Adrenal gland (tissue), 12 donors: ENCODE results near the gene SLFNL1. TPM values are rescaled to one million over a fixed set of nuclear protein-coding genes. Genes with fewer than 3 reads are reported as not detected.

Source experiments
- DNase-seq, 7 donors: peaks; one replicate each; pipeline ENCODE4 v3.0.0-alpha.2; 2019 to 2020
- H3K27ac ChIP-seq, 5 donors: fragments of 200-600 bp; sonication (generic) in 4 of 5; 1 replicate in 3 of 5; 2 replicates in 2 of 5; pipeline versions ENCODE4 v1.5.1 to v1.8.0; 2016 to 2020; ENCODE audit warnings: mild to moderate bottlenecking in 1 of 5
- H3K27me3 ChIP-seq: fragments of 200-600 bp; 2 replicates; pipeline ENCODE4 v1.8.0; 2021
- H3K36me3 ChIP-seq, 2 donors: fragments of 200-600 bp; replicated peaks in 1 of 2; 1 replicate in 1 of 2; 2 replicates in 1 of 2; pipeline versions ENCODE4 v1.5.1 to v1.8.0; 2018 to 2022
- H3K4me1 ChIP-seq, 2 donors: fragments of 200-600 bp; replicated peaks in 1 of 2; 1 replicate in 1 of 2; 2 replicates in 1 of 2; pipeline versions ENCODE4 v1.5.1 to v1.8.0; 2018 to 2021
- H3K4me3 ChIP-seq, 4 donors: fragments of 200-600 bp; sonication (generic) in 3 of 4; one replicate each; pipeline ENCODE4 v1.5.1; 2016 to 2018
- H3K9me3 ChIP-seq, 3 donors: fragments of 200-600 bp; sonication (generic) in 1 of 3; replicated peaks in 1 of 3; 1 replicate in 2 of 3; 2 replicates in 1 of 3; pipeline versions ENCODE4 v1.5.1 to v1.8.0; 2016 to 2021
- POLR2A ChIP-seq, 2 donors: fragments of 450-650 bp; IDR thresholded peaks; one replicate each; pipeline ENCODE4 v1.6.1; 2017; ENCODE audit warnings: antibody characterized with exemption in 2 of 2, mild to moderate bottlenecking in 2 of 2, moderate library complexity in 1 of 2
- WGBS, 4 donors: extraction: QIAGEN DNeasy Blood & Tissue Kit in 2 of 4; methylation state at CpG; one replicate each; pipeline versions ENCODE4 v1.1.5 to v1.1.7; 2013 to 2017; 5-methylcytosine and 5-hydroxymethylcytosine counted together
- intact Hi-C, 2 donors: fragments of 100-400 bp; cut with DNase I; formaldehyde crosslinking; loops; one replicate each; pipeline versions ENCODE4 v1.14.1 to v1.15.0; 2022 to 2023
- polyA plus RNA-seq, 3 donors: library from polyadenylated mRNA; stranded (reverse); fragments of 200-250 nt in 2 of 3; fragments of 350-450 nt in 1 of 3; fragmentation: Illumina TruSeq in 1 of 3; extraction: RNeasy Lipid Tissue Mini Kit (QIAGEN cat#74804) in 1 of 3; gene quantifications; one replicate each; pipeline ENCODE4 v1.2.3, GENCODE V29; 2013 to 2014
- total RNA-seq, 9 donors: library from RNA; depleted of rRNA in 4 of 9; stranded (reverse); fragments of >200 nt in 4 of 9; fragments of 120-200 nt in 1 of 9; fragmentation: NEBNext Ultra II Directional in 1 of 9; extraction: Animal tissue kit (Norgen Biotek cat#: 25700) in 1 of 9; gene quantifications; one replicate each; pipeline versions ENCODE4 v1.1.0 to v1.2.4, GENCODE V29; 2013 to 2023
- TF ChIP-seq, protein P1 (sequence below), 6 experiments: fragments of 450-650 bp in 4 of 6; fragments of 200-600 bp in 2 of 6; sonication (generic) in 1 of 6; IDR thresholded peaks; 1 replicate in 5 of 6; 2 replicates in 1 of 6; pipeline versions ENCODE4 v1.5.1 to v1.8.0; 2016 to 2021; ENCODE audit warnings: antibody characterized with exemption in 6 of 6, mild to moderate bottlenecking in 2 of 6, moderate library complexity in 1 of 6
- donor health status: healthy with polysubstance abuse.
- donor health status: Bipolar disorder and iron deficiency.
- donor health status: DM: yes; HTN: yes; CAD: no.
- donor health status: DM: no; HTN: no; CAD: no.
- donor health status: DM: no; HTN: no; CAD: no.
- donor health status: DM: yes; HTN: yes; CAD: no.

The SLFNL1 gene
- total and polyA plus RNA-seq, 12 donors = 0.06 to 1.4 (median 0.26) TPM; not detected in 1

DNA sequence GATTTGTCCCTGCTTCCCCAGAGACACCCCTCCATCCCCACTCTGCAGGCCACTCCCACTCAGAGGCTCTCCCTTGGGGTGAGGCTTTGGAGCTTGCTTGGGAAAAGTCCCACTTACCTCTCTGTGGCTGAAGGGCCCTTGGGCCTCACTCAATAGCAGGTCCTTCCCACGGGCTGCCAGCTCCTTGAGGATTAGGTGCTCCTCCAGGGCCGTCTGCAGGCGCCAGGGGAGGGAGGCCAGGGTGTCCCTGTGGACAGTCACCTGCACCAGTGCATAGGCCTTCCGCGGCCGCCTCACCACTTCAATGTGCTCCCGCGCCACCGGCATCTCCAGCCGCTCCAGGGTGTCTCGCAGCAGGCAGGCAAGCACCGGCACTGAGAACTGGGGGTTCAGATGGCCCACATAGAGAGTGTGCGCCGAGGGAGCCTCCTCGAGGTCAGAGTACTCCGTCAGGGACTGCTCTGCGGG lies 1.4 kb downstream of the SLFNL1 start:
- H3K36me3 ChIP-seq = peaks cover 0 to 6% of the 10 kb centered on the region in 2 donors

DNA sequence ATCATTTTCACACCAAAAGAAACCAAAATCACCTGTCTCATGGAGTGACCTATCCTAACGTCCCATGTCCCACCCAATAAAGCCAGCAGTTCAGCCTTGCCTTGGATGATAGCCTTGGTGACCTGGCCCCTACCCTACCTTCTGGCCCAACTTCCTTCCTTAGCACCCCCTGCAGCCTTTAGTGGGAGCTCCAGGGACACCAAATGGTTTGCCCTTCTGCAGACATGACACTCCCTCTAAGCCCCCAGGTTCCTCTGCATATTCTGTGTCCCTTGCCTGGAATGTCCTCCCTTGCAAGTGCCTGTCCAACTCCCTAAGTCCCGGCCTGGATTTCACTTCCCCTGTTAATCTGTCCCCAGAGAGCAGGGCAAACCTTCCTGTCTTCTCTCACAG lies 2.2 kb downstream of the SLFNL1 start:
- no peaks in the 10 kb centered on the region for H3K27me3 ChIP-seq
- no peaks in the 10 kb centered on the region for H3K9me3 ChIP-seq
- no peak overlapping the region for H3K4me3 ChIP-seq
- peaks cover 0 to 6% of the 10 kb centered on the region in 2 donors for H3K36me3 ChIP-seq
- DNase-seq = no peak
- no peak overlapping the region for H3K27ac ChIP-seq
- no peak for TF ChIP-seq POLR2A (IDR thresholded peaks at IDR 0.05)
- TF ChIP-seq, protein P1, sequence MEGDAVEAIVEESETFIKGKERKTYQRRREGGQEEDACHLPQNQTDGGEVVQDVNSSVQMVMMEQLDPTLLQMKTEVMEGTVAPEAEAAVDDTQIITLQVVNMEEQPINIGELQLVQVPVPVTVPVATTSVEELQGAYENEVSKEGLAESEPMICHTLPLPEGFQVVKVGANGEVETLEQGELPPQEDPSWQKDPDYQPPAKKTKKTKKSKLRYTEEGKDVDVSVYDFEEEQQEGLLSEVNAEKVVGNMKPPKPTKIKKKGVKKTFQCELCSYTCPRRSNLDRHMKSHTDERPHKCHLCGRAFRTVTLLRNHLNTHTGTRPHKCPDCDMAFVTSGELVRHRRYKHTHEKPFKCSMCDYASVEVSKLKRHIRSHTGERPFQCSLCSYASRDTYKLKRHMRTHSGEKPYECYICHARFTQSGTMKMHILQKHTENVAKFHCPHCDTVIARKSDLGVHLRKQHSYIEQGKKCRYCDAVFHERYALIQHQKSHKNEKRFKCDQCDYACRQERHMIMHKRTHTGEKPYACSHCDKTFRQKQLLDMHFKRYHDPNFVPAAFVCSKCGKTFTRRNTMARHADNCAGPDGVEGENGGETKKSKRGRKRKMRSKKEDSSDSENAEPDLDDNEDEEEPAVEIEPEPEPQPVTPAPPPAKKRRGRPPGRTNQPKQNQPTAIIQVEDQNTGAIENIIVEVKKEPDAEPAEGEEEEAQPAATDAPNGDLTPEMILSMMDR (IDR thresholded peaks at IDR 0.05) = no peak
- H3K4me1 ChIP-seq = peaks cover 0 to 8% of the 10 kb centered on the region in 2 donors
- WGBS, 4 donors = 60 to 81% (median 69%) methylated on average over 2 of the region's 2 CpGs
- intact Hi-C loops = no loop called here

More for the DNA sequence above, 1.4 kb downstream of the SLFNL1 start:
- DNase-seq = no peak
- no peak overlapping the region for H3K27ac ChIP-seq
- 92 to 95% (median 93%) methylated on average over 16 to 17 of the region's 17 CpGs for WGBS, 4 donors
- no peaks in the 10 kb centered on the region for H3K9me3 ChIP-seq
- peaks cover 0 to 8% of the 10 kb centered on the region in 2 donors for H3K4me1 ChIP-seq
- no peak overlapping the region for H3K4me3 ChIP-seq
- TF ChIP-seq, protein P1 (IDR thresholded peaks at IDR 0.05) = no peak
- TF ChIP-seq POLR2A (IDR thresholded peaks at IDR 0.05) = no peak
- intact Hi-C loops = no loop called here
- H3K27me3 ChIP-seq = no peaks in the 10 kb centered on the region

DNA sequence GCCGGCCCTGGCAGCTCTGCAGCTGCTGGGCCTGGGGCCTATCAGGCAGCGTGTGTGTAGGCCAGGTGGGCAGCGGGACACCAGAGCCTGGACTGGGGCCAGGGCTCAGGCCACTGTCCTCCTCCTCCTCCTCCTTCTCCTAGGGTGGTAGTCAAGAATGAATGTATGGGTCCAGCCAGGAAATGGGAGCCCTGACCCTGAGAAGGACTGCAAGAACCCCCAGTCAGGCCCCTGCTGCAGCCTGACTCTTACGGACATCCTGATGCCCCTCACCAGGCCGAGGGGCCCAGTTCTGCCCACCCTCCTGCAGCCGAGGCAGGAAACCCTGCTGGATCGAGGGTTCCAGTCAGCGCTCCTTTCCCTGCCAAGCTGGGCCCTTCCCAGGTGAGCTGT lies 3.5 kb downstream of the SLFNL1 start:
- H3K4me3 ChIP-seq = no peak overlapping the region
- TF ChIP-seq, protein P1 (IDR thresholded peaks at IDR 0.05) = no peak
- no peak for TF ChIP-seq POLR2A (IDR thresholded peaks at IDR 0.05)
- H3K27ac ChIP-seq = no peak overlapping the region
- peaks cover 0 to 6% of the 10 kb centered on the region in 2 donors for H3K36me3 ChIP-seq
- WGBS, 4 donors = 84 to 96% (median 90%) methylated on average over 7 to 8 of the region's 8 CpGs
- H3K27me3 ChIP-seq = no peaks in the 10 kb centered on the region
- H3K4me1 ChIP-seq = peaks cover 0 to 12% of the 10 kb centered on the region in 2 donors
- DNase-seq = no peak
- no peaks in the 10 kb centered on the region for H3K9me3 ChIP-seq
- intact Hi-C loops = no loop called here

DNA sequence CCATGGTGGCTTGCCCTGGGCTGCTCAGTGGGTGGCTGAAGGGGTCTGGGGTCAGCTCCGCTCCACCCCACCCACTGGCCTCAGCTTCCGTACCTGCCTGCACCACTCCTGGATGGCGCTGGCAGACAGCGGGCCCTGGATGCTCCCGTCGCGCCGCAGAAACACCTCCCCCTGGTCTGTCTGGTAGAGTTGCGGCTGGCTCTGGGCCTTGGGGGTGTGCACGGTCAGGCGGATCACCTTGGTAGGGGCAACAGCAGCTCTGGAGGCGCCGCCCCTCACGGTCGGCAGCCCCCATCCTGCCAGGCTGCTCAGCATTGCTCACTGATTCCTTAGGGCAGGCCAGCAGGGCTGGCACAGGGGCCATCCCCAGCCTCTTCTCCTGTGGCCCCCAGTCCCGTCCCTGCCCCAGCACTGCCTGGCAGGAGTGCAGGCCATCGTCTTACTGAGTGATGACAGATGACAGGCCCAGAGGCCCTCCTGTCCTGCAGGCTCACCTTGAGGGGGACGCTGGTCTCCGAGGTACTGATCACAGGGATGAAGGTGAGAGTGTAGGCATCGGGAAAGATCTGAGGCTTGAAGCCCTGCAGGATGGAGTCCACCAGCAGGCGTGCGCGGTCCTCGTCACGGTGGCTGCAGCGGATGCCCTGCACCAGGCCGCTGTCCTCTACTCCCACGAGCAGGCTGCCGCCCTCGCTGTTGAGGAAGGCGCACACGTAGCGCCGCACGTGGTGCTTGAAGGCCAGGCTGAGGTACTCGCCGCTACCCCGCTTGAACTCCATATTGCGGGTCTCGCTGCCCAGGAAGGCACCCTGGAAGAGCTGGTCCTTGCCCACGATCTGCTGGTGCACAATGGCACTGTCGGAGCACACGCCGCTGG lies 4.1 kb downstream of the SLFNL1 start:
- Histone ChIP-seq H3K27ac (no peak overlapping the region), H3K4me1 (peaks cover 0 to 12% of the 10 kb centered on the region in 2 donors), H3K27me3 (no peaks in the 10 kb centered on the region), H3K9me3 (no peaks in the 10 kb centered on the region), H3K36me3 (peaks cover 0 to 12% of the 10 kb centered on the region in 2 donors), H3K4me3 (no peak overlapping the region)
- TF ChIP-seq, protein P1 (IDR thresholded peaks at IDR 0.05) = no peak
- no peak for TF ChIP-seq POLR2A (IDR thresholded peaks at IDR 0.05)
- no peak for DNase-seq
- intact Hi-C loops = no loop called here
- 94 to 97% (median 96%) methylated on average over 21 to 44 of the region's 44 CpGs for WGBS, 4 donors
